ENCODE measurements around the gene PLEKHG7. TPM values are rescaled to one million over a fixed set of nuclear protein-coding genes. Genes with fewer than 3 reads are reported as not detected.

PLEKHG7 gene
- total and polyA plus RNA-seq, 2 of the 8 experiments (the other 6 are each of a cell fraction or from before 2014, with no cell fraction given), result not detected

GRCh38 chr12:92764831-92765230 is 62.0 kb downstream of the PLEKHG7 start (continued):
- TF ChIP-seq, protein P1, sequence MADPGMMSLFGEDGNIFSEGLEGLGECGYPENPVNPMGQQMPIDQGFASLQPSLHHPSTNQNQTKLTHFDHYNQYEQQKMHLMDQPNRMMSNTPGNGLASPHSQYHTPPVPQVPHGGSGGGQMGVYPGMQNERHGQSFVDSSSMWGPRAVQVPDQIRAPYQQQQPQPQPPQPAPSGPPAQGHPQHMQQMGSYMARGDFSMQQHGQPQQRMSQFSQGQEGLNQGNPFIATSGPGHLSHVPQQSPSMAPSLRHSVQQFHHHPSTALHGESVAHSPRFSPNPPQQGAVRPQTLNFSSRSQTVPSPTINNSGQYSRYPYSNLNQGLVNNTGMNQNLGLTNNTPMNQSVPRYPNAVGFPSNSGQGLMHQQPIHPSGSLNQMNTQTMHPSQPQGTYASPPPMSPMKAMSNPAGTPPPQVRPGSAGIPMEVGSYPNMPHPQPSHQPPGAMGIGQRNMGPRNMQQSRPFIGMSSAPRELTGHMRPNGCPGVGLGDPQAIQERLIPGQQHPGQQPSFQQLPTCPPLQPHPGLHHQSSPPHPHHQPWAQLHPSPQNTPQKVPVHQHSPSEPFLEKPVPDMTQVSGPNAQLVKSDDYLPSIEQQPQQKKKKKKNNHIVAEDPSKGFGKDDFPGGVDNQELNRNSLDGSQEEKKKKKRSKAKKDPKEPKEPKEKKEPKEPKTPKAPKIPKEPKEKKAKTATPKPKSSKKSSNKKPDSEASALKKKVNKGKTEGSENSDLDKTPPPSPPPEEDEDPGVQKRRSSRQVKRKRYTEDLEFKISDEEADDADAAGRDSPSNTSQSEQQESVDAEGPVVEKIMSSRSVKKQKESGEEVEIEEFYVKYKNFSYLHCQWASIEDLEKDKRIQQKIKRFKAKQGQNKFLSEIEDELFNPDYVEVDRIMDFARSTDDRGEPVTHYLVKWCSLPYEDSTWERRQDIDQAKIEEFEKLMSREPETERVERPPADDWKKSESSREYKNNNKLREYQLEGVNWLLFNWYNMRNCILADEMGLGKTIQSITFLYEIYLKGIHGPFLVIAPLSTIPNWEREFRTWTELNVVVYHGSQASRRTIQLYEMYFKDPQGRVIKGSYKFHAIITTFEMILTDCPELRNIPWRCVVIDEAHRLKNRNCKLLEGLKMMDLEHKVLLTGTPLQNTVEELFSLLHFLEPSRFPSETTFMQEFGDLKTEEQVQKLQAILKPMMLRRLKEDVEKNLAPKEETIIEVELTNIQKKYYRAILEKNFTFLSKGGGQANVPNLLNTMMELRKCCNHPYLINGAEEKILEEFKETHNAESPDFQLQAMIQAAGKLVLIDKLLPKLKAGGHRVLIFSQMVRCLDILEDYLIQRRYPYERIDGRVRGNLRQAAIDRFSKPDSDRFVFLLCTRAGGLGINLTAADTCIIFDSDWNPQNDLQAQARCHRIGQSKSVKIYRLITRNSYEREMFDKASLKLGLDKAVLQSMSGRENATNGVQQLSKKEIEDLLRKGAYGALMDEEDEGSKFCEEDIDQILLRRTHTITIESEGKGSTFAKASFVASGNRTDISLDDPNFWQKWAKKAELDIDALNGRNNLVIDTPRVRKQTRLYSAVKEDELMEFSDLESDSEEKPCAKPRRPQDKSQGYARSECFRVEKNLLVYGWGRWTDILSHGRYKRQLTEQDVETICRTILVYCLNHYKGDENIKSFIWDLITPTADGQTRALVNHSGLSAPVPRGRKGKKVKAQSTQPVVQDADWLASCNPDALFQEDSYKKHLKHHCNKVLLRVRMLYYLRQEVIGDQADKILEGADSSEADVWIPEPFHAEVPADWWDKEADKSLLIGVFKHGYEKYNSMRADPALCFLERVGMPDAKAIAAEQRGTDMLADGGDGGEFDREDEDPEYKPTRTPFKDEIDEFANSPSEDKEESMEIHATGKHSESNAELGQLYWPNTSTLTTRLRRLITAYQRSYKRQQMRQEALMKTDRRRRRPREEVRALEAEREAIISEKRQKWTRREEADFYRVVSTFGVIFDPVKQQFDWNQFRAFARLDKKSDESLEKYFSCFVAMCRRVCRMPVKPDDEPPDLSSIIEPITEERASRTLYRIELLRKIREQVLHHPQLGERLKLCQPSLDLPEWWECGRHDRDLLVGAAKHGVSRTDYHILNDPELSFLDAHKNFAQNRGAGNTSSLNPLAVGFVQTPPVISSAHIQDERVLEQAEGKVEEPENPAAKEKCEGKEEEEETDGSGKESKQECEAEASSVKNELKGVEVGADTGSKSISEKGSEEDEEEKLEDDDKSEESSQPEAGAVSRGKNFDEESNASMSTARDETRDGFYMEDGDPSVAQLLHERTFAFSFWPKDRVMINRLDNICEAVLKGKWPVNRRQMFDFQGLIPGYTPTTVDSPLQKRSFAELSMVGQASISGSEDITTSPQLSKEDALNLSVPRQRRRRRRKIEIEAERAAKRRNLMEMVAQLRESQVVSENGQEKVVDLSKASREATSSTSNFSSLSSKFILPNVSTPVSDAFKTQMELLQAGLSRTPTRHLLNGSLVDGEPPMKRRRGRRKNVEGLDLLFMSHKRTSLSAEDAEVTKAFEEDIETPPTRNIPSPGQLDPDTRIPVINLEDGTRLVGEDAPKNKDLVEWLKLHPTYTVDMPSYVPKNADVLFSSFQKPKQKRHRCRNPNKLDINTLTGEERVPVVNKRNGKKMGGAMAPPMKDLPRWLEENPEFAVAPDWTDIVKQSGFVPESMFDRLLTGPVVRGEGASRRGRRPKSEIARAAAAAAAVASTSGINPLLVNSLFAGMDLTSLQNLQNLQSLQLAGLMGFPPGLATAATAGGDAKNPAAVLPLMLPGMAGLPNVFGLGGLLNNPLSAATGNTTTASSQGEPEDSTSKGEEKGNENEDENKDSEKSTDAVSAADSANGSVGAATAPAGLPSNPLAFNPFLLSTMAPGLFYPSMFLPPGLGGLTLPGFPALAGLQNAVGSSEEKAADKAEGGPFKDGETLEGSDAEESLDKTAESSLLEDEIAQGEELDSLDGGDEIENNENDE (IDR thresholded peaks at IDR 0.05; ENCODE audit: insufficient replicate concordance, low read length), result no peak
- TF ChIP-seq, protein P2, sequence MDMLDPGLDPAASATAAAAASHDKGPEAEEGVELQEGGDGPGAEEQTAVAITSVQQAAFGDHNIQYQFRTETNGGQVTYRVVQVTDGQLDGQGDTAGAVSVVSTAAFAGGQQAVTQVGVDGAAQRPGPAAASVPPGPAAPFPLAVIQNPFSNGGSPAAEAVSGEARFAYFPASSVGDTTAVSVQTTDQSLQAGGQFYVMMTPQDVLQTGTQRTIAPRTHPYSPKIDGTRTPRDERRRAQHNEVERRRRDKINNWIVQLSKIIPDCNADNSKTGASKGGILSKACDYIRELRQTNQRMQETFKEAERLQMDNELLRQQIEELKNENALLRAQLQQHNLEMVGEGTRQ (IDR thresholded peaks at IDR 0.05; ENCODE audit: low read length), result no peak
- TF ChIP-seq GABPA (IDR thresholded peaks at IDR 0.05; ENCODE audit: borderline replicate concordance, insufficient read depth, low read length) (no peak), PHF8 (conservative IDR thresholded peaks at IDR 0.05; ENCODE audit: low read depth, low read length) (no peak), TBP (IDR thresholded peaks at IDR 0.05; ENCODE audit: low read depth, low read length) (no peak), RFX5 (IDR thresholded peaks at IDR 0.05; ENCODE audit: borderline replicate concordance, low read depth, low read length) (no peak)

Data from H1 (cell line).